Activated CD4-positive, alpha-beta memory T cell treated with anti-CD3 and anti-CD28 coated beads, Interleukin-2, amount 10 ng/mL, durations not matched to agents 7 days and 5 days (primary cell): ENCODE data around the gene OTOP2. TPM values are rescaled to one million over a fixed set of nuclear protein-coding genes. Genes with fewer than 3 reads are reported as not detected.

ENCODE experiments used
- CTCF ChIA-PET: fragments of 350-600 bp; sonication (Branson Sonifier 250); formaldehyde crosslinking; loops from one replicate; lab custom pipeline; 2021; ENCODE audit warnings: antibody characterized with exemption, inconsistent platforms; lab: Charles Lee
- POLR2A ChIA-PET: fragments of 350-600 bp; sonication (Branson Sonifier 250); formaldehyde crosslinking; loops from one replicate; lab custom pipeline; 2021; ENCODE audit warnings: antibody characterized with exemption; lab: Charles Lee
- DNase-seq: peaks from one replicate; pipeline ENCODE4 v3.0.0-alpha.2; 2020
- H3K27ac Mint-ChIP-seq: one replicate; pipeline ENCODE4 v1.8.0; 2021; ENCODE audit warnings: mild to moderate bottlenecking, mixed read lengths
- H3K27me3 Mint-ChIP-seq: one replicate; pipeline ENCODE4 v1.8.0; 2021; ENCODE audit warnings: mixed read lengths
- H3K36me3 Mint-ChIP-seq: one replicate; pipeline ENCODE4 v1.8.0; 2021; ENCODE audit warnings: low read depth, mixed read lengths
- H3K4me1 Mint-ChIP-seq: one replicate; pipeline ENCODE4 v1.8.0; 2021; ENCODE audit warnings: mixed read lengths
- H3K4me3 Mint-ChIP-seq: one replicate; pipeline ENCODE4 v1.8.0; 2021; ENCODE audit warnings: mild to moderate bottlenecking, mixed read lengths
- H3K9me3 Mint-ChIP-seq: one replicate; pipeline ENCODE4 v1.8.0; 2021; ENCODE audit warnings: mixed read lengths
- total RNA-seq, 2 experiments: library from RNA; stranded (reverse); gene quantifications; one replicate each; pipeline ENCODE4 v1.2.3, GENCODE V29; 2021

Gene OTOP2
- total RNA-seq, 2 experiments from 2014 or later: not detected

DNA sequence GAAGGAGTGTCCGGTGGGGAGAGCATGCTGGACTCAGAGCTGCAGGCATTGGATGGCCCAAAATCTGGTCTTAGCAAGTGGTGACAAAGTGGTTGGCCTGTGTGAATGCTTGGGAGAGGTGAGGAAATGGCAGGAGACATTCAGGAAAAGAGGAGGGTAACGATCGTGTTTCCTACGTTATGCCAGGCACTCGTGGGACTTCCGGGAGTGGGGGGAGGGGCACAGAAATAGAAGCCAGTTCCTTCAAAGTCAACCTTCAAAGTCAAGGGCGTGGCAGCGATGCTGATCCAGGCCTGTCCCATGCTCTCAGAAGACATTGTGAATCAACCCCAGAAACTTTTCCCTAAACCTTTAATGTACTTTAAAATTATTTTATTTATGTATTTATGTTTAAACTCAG, 15.5 kb downstream of the OTOP2 start:
- Mint-ChIP-seq H3K4me3 (no peak overlapping the region), H3K27ac (no peak overlapping the region), H3K36me3 (no peaks in the 10 kb centered on the region), H3K9me3 (no peaks in the 10 kb centered on the region), H3K4me1 (no peaks in the 10 kb centered on the region), H3K27me3 (peaks cover 54% of the 10 kb centered on the region)
- ChIA-PET POLR2A (no interaction called here), CTCF (interaction anchor here (0.6 to 1.3 kb wide), 2 partner anchors 78 to 148 kb away, joined by 3 to 5 read pairs; no protein-coding TSS in a partner anchor)
- DNase-seq: no peak

DNA sequence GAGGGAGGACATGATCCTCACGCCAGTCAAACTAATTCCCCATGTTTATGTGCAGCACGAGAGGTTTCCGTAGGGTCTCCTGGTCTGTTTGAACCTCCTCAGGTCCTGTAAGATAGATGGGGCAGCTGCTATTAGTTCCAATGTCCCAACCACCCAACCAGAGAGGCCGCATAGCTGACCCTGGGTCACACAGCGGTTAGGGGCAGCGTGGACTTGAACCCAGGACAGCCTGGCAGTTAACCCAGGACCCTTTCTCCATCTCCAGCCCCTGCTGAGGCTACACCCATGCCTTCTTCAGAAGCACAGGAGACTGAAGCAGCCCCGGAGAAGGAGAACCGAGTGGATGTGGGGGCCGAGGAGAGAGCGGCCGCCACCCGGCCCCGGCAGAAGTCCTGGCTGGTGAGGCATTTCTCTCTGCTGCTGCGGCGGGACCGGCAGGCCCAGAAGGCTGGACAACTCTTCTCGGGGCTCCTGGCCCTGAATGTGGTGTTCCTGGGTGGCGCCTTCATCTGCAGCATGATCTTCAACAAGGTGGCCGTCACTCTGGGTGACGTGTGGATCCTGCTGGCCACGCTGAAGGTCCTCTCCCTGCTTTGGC, 17.2 kb downstream of the OTOP2 start:
- POLR2A ChIA-PET: no interaction called here
- Mint-ChIP-seq H3K36me3 (no peaks in the 10 kb centered on the region), H3K4me3 (no peak overlapping the region), H3K9me3 (no peaks in the 10 kb centered on the region), H3K4me1 (no peaks in the 10 kb centered on the region), H3K27me3 (peaks cover 50% of the 10 kb centered on the region), H3K27ac (no peak overlapping the region)
- DNase-seq: no peak
- CTCF ChIA-PET: no interaction called here

DNA sequence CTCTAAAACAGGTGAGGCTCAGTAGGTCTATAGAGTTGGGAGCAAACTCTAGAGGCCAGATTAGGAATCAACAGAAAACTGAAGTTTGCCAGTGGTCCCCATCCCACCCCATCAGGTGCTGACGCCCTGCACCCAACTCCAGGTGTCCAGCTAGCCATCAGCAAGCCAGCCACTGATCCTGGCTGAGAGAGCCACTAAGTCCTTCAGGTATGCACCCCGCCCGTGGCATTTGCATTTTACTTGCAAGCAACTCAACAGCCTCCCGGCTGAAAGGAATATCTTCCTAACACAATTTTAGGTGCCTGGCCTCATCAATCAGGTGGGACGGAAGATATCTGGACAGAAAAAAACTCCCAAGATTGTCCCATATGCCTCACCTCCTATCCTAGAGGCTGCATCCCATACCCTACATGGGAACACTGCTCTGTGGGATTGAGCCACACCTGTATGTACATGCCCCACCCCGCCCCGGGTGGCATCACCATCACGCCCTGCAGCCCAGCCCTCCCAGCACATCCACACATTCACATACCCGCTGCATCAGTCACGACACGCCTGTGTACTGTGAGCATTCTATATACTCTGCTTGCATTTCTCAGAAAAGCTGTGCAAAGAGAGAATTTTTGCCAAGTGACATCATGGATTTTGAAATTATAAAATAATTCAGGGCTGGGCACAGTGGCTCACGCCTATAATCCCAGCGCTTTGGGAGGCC, 19.9 kb downstream of the OTOP2 start:
- Mint-ChIP-seq H3K27ac (no peak overlapping the region), H3K27me3 (peaks cover 28% of the 10 kb centered on the region), H3K36me3 (no peaks in the 10 kb centered on the region), H3K9me3 (no peaks in the 10 kb centered on the region), H3K4me3 (no peak overlapping the region), H3K4me1 (no peaks in the 10 kb centered on the region)
- POLR2A ChIA-PET: no interaction called here
- no peak for DNase-seq
- CTCF ChIA-PET: no interaction called here

DNA sequence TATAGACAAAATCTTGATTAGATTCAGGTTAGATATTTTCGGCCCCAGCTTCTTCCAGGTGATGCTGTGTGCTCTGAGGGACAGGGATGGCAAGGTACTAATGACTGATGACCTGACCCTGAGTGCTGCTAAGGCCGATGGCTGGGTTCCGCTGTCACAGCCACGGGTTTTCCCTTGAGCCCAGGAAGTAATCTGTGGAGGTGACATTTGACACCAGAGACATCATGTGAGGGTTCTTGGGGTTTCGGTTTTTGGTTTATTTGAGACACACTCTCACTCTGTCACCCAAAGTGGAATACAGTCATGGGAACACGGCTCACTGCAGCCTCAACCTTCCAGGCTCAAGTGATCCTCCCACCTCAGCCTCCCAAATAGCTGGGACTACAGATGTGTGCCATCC, 21.5 kb downstream of the OTOP2 start:
- Mint-ChIP-seq H3K27ac (no peak overlapping the region), H3K4me1 (no peaks in the 10 kb centered on the region), H3K27me3 (peaks cover 21% of the 10 kb centered on the region), H3K36me3 (no peaks in the 10 kb centered on the region), H3K9me3 (no peaks in the 10 kb centered on the region), H3K4me3 (no peak overlapping the region)
- ChIA-PET CTCF (interaction anchor here (0.8 kb wide), 1 partner anchor 16 kb away, joined by 3 read pairs; no protein-coding TSS in a partner anchor), POLR2A (no interaction called here)
- no peak for DNase-seq

DNA sequence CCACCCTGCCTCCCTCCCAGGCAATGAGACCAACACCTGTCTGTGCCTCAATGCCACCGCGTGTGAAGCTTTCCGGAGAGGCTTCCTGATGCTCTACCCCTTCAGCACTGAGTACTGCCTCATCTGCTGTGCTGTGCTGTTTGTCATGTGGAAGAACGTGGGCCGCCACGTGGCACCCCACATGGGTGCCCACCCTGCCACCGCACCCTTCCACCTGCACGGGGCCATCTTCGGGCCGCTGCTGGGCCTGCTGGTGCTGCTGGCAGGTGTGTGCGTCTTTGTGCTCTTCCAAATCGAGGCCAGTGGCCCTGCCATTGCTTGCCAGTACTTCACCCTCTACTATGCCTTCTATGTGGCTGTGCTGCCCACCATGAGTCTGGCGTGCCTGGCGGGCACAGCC, 22.6 kb downstream of the OTOP2 start:
- CTCF ChIA-PET: interaction anchor here (0.6 to 1.1 kb wide), 2 partner anchors 10 to 11 kb away, joined by 3 read pairs; no protein-coding TSS in a partner anchor

DNA sequence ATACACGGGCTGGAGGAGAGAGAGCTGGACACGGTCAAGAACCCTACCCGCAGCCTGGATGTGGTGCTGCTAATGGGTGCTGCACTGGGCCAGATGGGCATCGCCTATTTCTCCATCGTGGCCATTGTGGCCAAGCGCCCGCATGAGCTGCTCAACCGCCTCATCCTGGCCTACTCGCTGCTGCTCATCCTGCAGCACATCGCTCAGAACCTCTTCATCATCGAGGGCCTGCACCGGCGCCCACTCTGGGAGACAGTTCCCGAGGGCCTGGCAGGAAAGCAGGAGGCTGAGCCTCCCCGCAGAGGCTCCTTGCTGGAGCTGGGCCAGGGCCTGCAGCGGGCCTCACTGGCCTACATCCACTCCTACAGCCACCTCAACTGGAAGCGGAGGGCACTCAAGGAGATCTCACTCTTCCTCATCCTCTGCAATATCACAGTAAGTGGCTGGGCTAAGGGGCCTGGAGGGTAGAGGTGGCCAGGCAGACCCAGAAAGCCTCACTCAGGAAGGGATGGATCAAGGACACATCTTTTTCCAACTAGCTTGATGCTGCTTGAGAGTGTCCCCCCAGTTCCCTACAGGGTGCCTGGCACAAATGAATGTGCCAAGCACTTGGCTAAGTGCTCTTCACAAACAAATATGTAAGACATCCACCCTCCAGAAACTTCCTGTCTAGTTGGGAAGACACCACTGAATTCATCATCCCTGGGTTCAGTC, 23.1 kb downstream of the OTOP2 start:
- H3K9me3 Mint-ChIP-seq: no peaks in the 10 kb centered on the region

More for the DNA sequence above, 22.6 kb downstream of the OTOP2 start:
- DNase-seq: no peak
- H3K9me3 Mint-ChIP-seq: no peaks in the 10 kb centered on the region
- H3K27me3 Mint-ChIP-seq: peaks cover 21% of the 10 kb centered on the region
- POLR2A ChIA-PET: no interaction called here
- no peaks in the 10 kb centered on the region for H3K36me3 Mint-ChIP-seq
- H3K4me3 Mint-ChIP-seq: no peak overlapping the region
- no peak overlapping the region for H3K27ac Mint-ChIP-seq
- H3K4me1 Mint-ChIP-seq: no peaks in the 10 kb centered on the region

DNA sequence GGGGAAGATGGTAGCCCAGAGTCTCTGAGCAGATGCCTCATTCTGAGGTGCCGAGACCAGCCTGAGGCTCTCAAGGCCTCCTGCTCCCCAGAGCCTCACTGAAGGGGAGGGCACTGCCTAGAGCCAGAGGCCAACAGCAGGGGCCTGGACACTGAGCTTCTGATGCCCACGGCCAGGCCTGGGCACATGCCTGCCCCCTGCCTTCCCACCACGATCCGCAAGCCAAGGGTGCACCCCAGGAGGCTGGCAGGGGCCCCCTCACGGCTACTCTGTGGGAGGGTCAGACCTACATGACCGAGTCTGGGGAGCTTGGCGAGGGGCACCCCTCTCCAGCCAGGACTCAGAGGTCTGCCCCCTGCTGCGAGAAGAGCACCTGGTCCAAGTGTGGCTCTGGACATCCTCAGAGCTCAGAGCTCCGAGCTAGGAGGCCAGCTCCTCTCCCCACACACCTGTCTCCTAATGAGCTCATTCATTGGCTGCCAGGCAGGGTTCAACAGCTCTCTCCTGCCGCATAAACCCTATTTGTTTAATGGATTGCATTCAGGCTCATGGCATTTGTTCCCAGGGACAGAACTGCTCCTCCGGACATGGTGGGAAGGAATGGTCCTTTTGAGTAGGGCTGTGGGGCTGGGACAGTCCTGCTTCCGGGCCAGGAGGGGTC, 25.5 kb downstream of the OTOP2 start:
- no peak overlapping the region for H3K27ac Mint-ChIP-seq
- H3K27me3 Mint-ChIP-seq: peaks cover 7% of the 10 kb centered on the region
- H3K4me1 Mint-ChIP-seq: no peaks in the 10 kb centered on the region
- H3K36me3 Mint-ChIP-seq: no peaks in the 10 kb centered on the region
- ChIA-PET CTCF (interaction anchor here (1.7 to 2.9 kb wide), 2 partner anchors 9 to 12 kb away, joined by 10 to 20 read pairs; no protein-coding TSS in a partner anchor), POLR2A (no interaction called here)
- DNase-seq: no peak
- no peak overlapping the region for H3K4me3 Mint-ChIP-seq
- H3K9me3 Mint-ChIP-seq: no peaks in the 10 kb centered on the region

More for the DNA sequence above, 23.1 kb downstream of the OTOP2 start:
- Mint-ChIP-seq H3K36me3 (no peaks in the 10 kb centered on the region), H3K27ac (no peak overlapping the region), H3K4me3 (no peak overlapping the region), H3K4me1 (no peaks in the 10 kb centered on the region), H3K27me3 (peaks cover 18% of the 10 kb centered on the region)
- DNase-seq: no peak
- ChIA-PET POLR2A (no interaction called here), CTCF (interaction anchor here (0.6 to 2.9 kb wide), 3 partner anchors 10 to 14 kb away, joined by 3 to 20 read pairs (median 3); no protein-coding TSS in a partner anchor)

DNA sequence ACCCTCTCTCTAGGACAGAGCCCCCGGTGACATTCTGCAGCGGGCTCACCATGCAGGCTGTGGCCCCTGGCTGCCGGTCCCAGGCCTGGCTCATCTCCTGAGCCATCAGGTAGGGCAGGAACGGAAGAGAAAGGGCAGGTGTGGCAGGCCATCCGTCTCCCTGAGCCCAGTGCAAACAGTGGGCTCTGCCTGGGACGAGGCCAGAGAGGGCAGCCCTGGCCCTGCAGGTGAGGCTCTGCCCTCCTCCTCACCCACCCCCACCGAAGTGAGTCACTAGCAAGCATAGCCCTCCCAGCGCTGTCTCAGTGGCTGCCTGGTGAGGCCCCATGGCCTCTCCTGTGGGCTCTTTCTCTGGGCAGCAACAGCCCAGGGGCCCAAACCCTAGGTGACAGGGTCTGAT, 26.1 kb downstream of the OTOP2 start:
- POLR2A ChIA-PET: no interaction called here
- Mint-ChIP-seq H3K4me3 (no peak overlapping the region), H3K27me3 (peaks cover 3% of the 10 kb centered on the region), H3K36me3 (no peaks in the 10 kb centered on the region), H3K9me3 (no peaks in the 10 kb centered on the region), H3K4me1 (no peaks in the 10 kb centered on the region), H3K27ac (no peak overlapping the region)
- DNase-seq: no peak
- CTCF ChIA-PET: interaction anchor here (2.9 kb wide), 1 partner anchor 11 kb away, joined by 20 read pairs; no protein-coding TSS in a partner anchor

DNA sequence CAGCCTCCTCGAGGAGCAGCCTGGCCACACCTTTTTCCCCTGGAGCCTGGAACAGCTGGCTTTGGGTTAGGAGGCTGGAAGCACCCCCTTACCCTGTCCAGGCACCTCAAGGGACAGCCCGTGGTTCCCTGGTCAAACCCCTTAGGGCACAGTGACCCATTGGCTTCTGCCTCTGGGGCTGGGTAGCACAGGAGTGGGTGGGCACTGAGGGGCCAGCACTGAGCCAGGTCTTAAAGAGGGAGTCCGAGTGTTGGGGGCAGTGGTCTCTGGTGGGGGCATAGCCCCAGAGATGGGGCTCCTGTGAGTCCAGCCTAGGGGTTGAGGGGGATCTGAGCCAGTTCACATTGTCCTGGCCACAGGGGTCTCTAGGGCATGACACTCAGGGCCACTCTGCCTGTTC, 27.0 kb downstream of the OTOP2 start:
- no peaks in the 10 kb centered on the region for H3K4me1 Mint-ChIP-seq

DNA sequence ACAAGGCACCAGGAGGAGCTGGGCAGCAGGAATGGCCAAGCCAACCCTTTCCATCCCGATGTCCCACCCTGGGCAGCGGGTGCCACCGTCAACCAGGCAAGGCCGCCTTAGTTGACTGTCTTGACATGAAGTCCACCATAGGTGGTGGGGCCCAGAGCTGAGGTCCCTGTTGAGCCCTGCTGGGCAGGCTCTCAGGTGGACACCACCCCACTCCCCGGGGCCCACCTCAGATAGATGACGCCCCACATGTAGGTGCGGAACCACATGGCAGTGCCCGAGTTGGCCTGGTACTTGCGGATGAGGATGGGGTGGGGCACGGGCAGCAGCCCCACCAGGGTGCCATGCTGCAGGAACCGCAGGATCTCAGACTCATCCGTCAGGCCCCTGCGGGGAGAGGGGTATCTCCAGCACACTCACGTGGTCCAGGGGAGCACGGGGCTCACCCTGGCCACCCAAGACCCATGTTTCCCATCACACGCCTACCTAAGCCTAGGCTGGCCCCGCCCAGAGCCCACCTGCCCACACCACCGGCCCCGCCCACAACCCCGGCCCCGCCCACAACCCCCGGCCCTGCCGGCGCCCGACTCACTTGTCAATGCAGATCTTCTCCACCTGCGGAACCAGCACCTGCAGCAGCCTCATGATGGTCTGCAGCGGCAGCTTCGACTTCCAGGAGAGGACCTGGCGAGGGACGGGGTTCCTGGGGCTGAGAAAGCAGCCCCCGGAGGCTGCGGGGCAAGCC, 27.8 kb downstream of the OTOP2 start:
- no peak overlapping the region for H3K27ac Mint-ChIP-seq
- no peak for DNase-seq
- ChIA-PET POLR2A (no interaction called here), CTCF (interaction anchor here (1.0 to 1.2 kb wide), 3 partner anchors 10 to 27 kb away, joined by 4 to 5 read pairs (median 5); partner anchors contain the start of gene OTOP2)
- H3K4me1 Mint-ChIP-seq: no peaks in the 10 kb centered on the region
- no peak overlapping the region for H3K4me3 Mint-ChIP-seq
- no peaks in the 10 kb centered on the region for H3K27me3 Mint-ChIP-seq
- no peaks in the 10 kb centered on the region for H3K9me3 Mint-ChIP-seq
- no peaks in the 10 kb centered on the region for H3K36me3 Mint-ChIP-seq

More for the DNA sequence above, 27.0 kb downstream of the OTOP2 start:
- Mint-ChIP-seq H3K27ac (no peak overlapping the region), H3K36me3 (no peaks in the 10 kb centered on the region), H3K9me3 (no peaks in the 10 kb centered on the region), H3K4me3 (no peak overlapping the region), H3K27me3 (no peaks in the 10 kb centered on the region)
- ChIA-PET CTCF (interaction anchor here (1.0 to 1.1 kb wide), 2 partner anchors 11 to 27 kb away, joined by 4 to 5 read pairs; partner anchors contain the start of gene OTOP2), POLR2A (no interaction called here)
- no peak for DNase-seq

DNA sequence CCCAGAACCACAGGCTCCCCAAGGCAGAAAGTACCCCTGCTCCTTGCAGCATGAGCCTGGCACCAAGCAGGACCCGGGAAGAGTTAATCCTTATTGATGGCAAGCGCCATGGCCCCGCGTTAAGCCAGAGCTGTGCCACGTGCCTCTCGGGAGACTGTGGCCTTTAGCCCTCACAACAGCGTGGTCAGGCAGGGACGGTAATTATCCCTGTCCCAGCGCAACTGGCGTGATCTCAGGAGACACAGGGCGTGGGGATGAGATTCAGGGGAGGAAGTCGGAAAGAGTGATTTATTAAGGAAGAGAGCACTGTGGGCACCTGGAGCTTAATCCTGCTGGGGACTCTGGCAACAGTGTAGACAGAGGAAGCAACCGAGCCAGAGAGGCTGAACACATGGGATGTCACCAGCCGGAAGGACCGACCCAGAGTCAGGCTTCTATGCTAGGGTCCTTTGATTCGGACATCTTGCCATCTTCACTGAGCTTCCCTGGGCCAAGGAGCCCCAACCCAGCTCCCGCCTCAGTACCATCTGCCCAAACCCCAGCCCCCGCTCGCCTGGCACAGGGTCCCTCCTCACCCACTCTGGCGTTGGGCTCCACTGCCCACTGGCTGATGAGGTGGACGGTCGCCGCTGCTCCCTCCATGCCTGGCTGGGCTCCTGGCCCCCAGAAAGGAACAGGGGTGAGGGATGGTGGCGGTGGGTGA, 28.5 kb downstream of the OTOP2 start:
- no peak overlapping the region for H3K4me3 Mint-ChIP-seq
- POLR2A ChIA-PET: no interaction called here

More for the DNA sequence above, 28.5 kb downstream of the OTOP2 start:
- Mint-ChIP-seq H3K4me1 (no peaks in the 10 kb centered on the region), H3K36me3 (no peaks in the 10 kb centered on the region), H3K9me3 (no peaks in the 10 kb centered on the region), H3K27me3 (no peaks in the 10 kb centered on the region), H3K27ac (no peak overlapping the region)
- CTCF ChIA-PET: interaction anchor here (1.2 kb wide), 1 partner anchor 9 kb away, joined by 5 read pairs; no protein-coding TSS in a partner anchor
- no peak for DNase-seq
